ENCODE results near the gene ECM2. TPM values are rescaled to one million over a fixed set of nuclear protein-coding genes. Genes with fewer than 3 reads are reported as not detected.

The ECM2 gene
- total RNA-seq, 1 experiment from 2014 or later, result not detected

DNA sequence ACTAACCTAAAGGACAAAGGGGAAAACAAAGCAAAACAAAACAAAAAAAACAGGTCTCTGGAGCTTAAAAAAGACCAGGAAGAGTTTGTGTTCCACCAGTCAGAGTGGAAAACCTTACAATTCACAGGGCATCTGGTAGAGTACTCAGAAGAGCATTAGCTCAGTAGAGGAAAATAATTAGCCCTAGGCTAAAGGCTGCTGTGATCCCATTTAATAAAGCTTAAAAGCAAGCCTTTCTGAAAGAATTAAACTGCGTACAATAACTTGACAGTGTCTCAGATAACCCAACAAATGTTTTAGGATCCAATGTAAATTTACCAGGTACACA is 7.3 kb downstream of the ECM2 start:
- no peak overlapping the region for H3K4me2 ChIP-seq (ENCODE audit: low read length)
- no peak overlapping the region for H3K4me3 ChIP-seq (ENCODE audit: low read length)
- no peaks in the 10 kb centered on the region for H3K79me2 ChIP-seq (ENCODE audit: low read length)
- CTCF ChIA-PET, result no interaction called here
- no peaks in the 10 kb centered on the region for H3F3A ChIP-seq (ENCODE audit: low read length, unreplicated experiment)
- no peak overlapping the region for H3K27ac ChIP-seq (ENCODE audit: low read length)
- TF ChIP-seq EZH2phosphoT487 (IDR thresholded peaks at IDR 0.05; ENCODE audit: borderline replicate concordance, low read length) (no peak), EZH2 (IDR thresholded peaks at IDR 0.05; ENCODE audit: low read length, unreplicated experiment) (no peak)
- TF ChIP-seq, protein P1, sequence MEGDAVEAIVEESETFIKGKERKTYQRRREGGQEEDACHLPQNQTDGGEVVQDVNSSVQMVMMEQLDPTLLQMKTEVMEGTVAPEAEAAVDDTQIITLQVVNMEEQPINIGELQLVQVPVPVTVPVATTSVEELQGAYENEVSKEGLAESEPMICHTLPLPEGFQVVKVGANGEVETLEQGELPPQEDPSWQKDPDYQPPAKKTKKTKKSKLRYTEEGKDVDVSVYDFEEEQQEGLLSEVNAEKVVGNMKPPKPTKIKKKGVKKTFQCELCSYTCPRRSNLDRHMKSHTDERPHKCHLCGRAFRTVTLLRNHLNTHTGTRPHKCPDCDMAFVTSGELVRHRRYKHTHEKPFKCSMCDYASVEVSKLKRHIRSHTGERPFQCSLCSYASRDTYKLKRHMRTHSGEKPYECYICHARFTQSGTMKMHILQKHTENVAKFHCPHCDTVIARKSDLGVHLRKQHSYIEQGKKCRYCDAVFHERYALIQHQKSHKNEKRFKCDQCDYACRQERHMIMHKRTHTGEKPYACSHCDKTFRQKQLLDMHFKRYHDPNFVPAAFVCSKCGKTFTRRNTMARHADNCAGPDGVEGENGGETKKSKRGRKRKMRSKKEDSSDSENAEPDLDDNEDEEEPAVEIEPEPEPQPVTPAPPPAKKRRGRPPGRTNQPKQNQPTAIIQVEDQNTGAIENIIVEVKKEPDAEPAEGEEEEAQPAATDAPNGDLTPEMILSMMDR (conservative IDR thresholded peaks at IDR 0.05; ENCODE audit: low read depth, low read length), result no peak
- H3K9ac ChIP-seq (ENCODE audit: low read length), result no peak overlapping the region
- intact Hi-C loops (cut with micrococcal nuclease), result no loop called here
- no peaks in the 10 kb centered on the region for H3K27me3 ChIP-seq (ENCODE audit: low read length)
- BruUV-seq (replicated peaks), result no TSS peak
- POLR2A ChIA-PET (ENCODE audit: unreplicated experiment), result no interaction called here
- no peaks in the 10 kb centered on the region for H3K9me2 ChIP-seq (replicated peaks; ENCODE audit: low read length)
- H2AFZ ChIP-seq (ENCODE audit: low read length), result no peak overlapping the region
- H3K36me3 ChIP-seq (ENCODE audit: low read depth, low read length), result no peaks in the 10 kb centered on the region
- H3K4me1 ChIP-seq (ENCODE audit: insufficient read depth, low read length), result no peaks in the 10 kb centered on the region
- DNase-seq (no peak), ATAC-seq (no peak)
- no peaks in the 10 kb centered on the region for H4K20me1 ChIP-seq (ENCODE audit: low read length)
- H3K9me3 ChIP-seq (ENCODE audit: low read length), result no peaks in the 10 kb centered on the region

DNA sequence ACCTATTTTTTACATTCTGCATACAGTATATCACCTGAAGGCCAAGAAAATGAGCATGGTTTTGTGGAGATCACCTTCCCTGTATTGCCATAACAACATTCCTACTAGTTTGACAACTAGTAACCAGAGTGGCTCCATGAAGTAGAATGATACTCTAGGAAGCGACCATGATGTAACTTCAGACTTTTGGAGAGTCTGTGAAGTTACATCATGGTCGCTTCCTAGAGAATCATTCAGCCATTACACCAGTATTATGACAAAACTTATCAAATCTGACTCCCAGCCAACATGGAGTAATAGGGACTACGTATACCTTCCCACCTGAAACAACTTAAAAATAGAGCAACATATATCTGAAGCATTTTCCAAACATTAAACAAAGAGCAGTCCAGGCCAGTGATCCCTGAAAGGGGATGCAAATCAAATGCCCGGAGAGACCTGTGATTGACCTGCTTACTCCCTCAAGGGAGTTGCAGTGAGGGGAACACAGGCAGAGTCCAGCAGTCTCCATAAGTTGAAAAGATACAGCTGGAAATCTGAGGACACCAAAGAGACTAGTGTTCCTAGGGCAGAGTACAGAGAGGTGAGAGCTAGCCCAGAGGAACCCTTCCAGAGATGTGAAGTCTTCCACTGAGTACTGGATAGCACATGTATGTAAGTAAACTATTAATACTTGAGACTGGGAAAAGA is 7.8 kb downstream of the ECM2 start:
- DNase-seq, result no peak
- H3K27ac ChIP-seq (ENCODE audit: low read length), result no peak overlapping the region
- ChIA-PET CTCF (no interaction called here), POLR2A (ENCODE audit: unreplicated experiment) (no interaction called here)
- no peak overlapping the region for H2AFZ ChIP-seq (ENCODE audit: low read length)
- TF ChIP-seq, protein P1 (conservative IDR thresholded peaks at IDR 0.05; ENCODE audit: low read depth, low read length), result no peak
- TF ChIP-seq EZH2phosphoT487 (IDR thresholded peaks at IDR 0.05; ENCODE audit: borderline replicate concordance, low read length) (no peak), EZH2 (IDR thresholded peaks at IDR 0.05; ENCODE audit: low read length, unreplicated experiment) (no peak)
- H3K9ac ChIP-seq (ENCODE audit: low read length), result no peak overlapping the region
- no peak overlapping the region for H3K4me2 ChIP-seq (ENCODE audit: low read length)
- no peaks in the 10 kb centered on the region for H3K36me3 ChIP-seq (ENCODE audit: low read depth, low read length)
- no peaks in the 10 kb centered on the region for H3K27me3 ChIP-seq (ENCODE audit: low read length)
- H3K9me3 ChIP-seq (ENCODE audit: low read length), result no peaks in the 10 kb centered on the region
- no peak for ATAC-seq
- H4K20me1 ChIP-seq (ENCODE audit: low read length), result no peaks in the 10 kb centered on the region
- no peak overlapping the region for H3K4me3 ChIP-seq (ENCODE audit: low read length)
- no peaks in the 10 kb centered on the region for H3K79me2 ChIP-seq (ENCODE audit: low read length)
- H3F3A ChIP-seq (ENCODE audit: low read length, unreplicated experiment), result no peaks in the 10 kb centered on the region
- H3K9me2 ChIP-seq (replicated peaks; ENCODE audit: low read length), result no peaks in the 10 kb centered on the region
- BruUV-seq (replicated peaks), result no TSS peak
- intact Hi-C loops (cut with micrococcal nuclease), result no loop called here
- no peaks in the 10 kb centered on the region for H3K4me1 ChIP-seq (ENCODE audit: insufficient read depth, low read length)

DNA sequence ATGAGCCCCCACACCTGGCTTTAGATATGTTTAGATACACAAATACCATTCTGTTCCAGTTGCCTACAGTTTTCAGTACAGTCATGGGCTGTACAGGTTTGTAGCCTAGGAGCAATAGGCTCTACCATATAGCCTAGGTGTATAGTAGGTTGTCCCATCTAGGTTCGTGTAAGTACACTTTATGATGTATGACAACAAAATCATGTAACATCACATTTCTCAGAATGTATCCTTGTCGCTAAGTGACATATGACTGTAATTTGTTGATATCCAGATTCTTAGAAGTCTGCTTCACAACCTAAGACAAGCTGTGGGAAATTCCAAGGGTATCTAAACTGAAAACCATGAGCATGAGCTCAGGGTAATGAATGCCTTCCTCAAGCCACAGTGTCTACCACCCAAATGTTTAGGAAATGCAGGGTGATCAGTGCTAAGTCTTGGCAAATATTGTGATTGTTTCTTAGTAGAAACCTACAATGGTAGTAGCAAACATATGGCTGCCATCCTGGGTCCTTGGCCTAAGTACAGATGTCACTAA is 8.4 kb downstream of the ECM2 start:
- no TSS peak for BruUV-seq (replicated peaks)
- H3K9ac ChIP-seq (ENCODE audit: low read length), result no peak overlapping the region
- DNase-seq, result no peak
- no peaks in the 10 kb centered on the region for H4K20me1 ChIP-seq (ENCODE audit: low read length)
- no peaks in the 10 kb centered on the region for H3K27me3 ChIP-seq (ENCODE audit: low read length)
- no peaks in the 10 kb centered on the region for H3F3A ChIP-seq (ENCODE audit: low read length, unreplicated experiment)
- no peaks in the 10 kb centered on the region for H3K4me1 ChIP-seq (ENCODE audit: insufficient read depth, low read length)
- no peak for ATAC-seq
- CTCF ChIA-PET, result no interaction called here
- H2AFZ ChIP-seq (ENCODE audit: low read length), result no peak overlapping the region
- no peak overlapping the region for H3K27ac ChIP-seq (ENCODE audit: low read length)
- no peak overlapping the region for H3K4me2 ChIP-seq (ENCODE audit: low read length)
- no peaks in the 10 kb centered on the region for H3K79me2 ChIP-seq (ENCODE audit: low read length)
- TF ChIP-seq, protein P1 (conservative IDR thresholded peaks at IDR 0.05; ENCODE audit: low read depth, low read length), result no peak
- TF ChIP-seq EZH2phosphoT487 (IDR thresholded peaks at IDR 0.05; ENCODE audit: borderline replicate concordance, low read length) (no peak), EZH2 (IDR thresholded peaks at IDR 0.05; ENCODE audit: low read length, unreplicated experiment) (no peak)
- POLR2A ChIA-PET (ENCODE audit: unreplicated experiment), result no interaction called here
- H3K4me3 ChIP-seq (ENCODE audit: low read length), result no peak overlapping the region
- no peaks in the 10 kb centered on the region for H3K9me3 ChIP-seq (ENCODE audit: low read length)
- no peaks in the 10 kb centered on the region for H3K36me3 ChIP-seq (ENCODE audit: low read depth, low read length)
- no peaks in the 10 kb centered on the region for H3K9me2 ChIP-seq (replicated peaks; ENCODE audit: low read length)
- intact Hi-C loops (cut with micrococcal nuclease), result no loop called here
